ENCODE results near the gene NRG2.

NRG2 gene

DNA sequence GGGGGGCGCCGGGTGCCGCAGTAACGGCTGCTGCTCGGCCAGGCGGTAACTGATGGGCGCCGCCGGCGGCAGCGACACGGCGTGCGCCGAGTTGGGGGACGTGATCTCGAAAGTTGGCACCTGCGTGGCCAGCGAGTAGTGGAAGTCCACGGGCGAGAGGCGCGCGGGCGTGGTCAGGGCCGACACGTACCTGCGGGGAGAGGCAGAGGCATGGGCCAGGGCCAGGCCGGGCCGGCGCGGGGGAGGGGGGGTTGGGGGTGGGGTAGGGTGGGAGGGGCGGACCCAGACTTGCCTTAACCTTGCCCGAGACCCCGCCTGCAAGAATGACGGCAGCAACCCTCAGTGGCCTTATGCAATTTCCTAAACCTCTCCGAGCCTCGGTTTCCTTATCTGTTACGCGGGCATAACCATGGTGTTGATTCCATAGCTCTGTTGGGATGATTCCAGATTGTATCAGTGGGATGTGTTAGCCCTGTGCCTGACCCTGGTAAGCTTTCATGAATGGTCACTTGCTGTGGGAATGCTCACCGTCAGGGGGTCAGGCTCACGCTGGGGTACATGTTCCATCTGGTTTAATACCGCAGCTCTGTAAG is 194.5 kb downstream of the NRG2 start:
- no peak overlapping the region for H3K27ac ChIP-seq (ENCODE audit: low read depth in 2 of 2, low read length in 2 of 2)
- no peaks in the 10 kb centered on the region for H3K9me3 ChIP-seq (ENCODE audit: control insufficient read depth in 2 of 2, low read length in 2 of 2)
- peak overlapping the region; percentile 26 to 48 for H3K4me3 ChIP-seq (ENCODE audit: low read length in 2 of 2)
- no peaks in the 10 kb centered on the region for H3K36me3 ChIP-seq (ENCODE audit: control insufficient read depth in 2 of 2, insufficient read depth in 2 of 2, low read length in 2 of 2)
- peaks cover 16 to 25% of the 10 kb centered on the region in 2 donors for H3K27me3 ChIP-seq (ENCODE audit: control insufficient read depth in 2 of 2, insufficient read depth in 2 of 2, low read length in 2 of 2)
- no peaks in the 10 kb centered on the region for H3K4me1 ChIP-seq (ENCODE audit: control insufficient read depth in 2 of 2, insufficient read depth in 2 of 2, low read length in 2 of 2)
- H3K9ac ChIP-seq (ENCODE audit: low read depth in 1 of 2, low read length in 2 of 2), result peak overlapping the region in 1 of 2 donors; percentile 30

DNA sequence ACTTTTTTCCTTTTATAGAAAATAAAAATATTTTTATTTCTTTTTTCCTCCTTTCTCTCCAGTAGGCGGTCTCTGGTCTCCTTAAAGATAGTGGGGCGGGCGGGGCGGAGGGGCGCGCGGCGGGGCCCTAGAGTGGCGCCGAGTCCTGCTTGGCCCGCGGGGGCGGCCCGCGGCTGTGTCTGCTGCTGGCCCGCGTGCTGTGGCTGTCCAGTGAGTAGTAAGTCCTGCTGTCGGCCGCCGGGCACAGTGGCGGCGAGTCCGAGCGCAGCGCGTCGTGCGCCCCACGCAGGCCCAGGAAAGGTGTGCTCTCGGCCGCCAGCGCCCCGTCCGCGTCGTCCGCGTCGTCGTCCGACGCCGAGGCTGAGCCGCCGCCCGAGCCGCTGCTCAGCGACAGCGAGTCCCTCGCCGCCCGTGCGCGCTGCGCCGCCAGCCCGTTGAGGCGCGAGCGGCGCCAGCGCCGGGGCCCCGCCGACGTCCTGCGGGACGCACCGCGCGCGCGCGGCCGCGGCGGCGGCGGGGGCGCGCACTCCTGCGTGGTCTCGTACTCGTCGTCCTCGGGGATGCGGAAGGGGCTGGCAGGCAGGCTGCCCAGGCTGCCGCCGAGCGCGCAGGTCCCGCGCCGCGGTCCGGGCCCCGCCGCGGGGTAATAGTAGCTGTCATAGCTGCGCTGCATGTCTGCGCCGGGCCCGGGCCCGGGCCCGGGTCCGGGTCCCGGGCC is 195.2 kb downstream of the NRG2 start:
- no peaks in the 10 kb centered on the region for H3K9me3 ChIP-seq (ENCODE audit: control insufficient read depth in 2 of 2, low read length in 2 of 2)
- no peaks in the 10 kb centered on the region for H3K4me1 ChIP-seq (ENCODE audit: control insufficient read depth in 2 of 2, insufficient read depth in 2 of 2, low read length in 2 of 2)
- H3K9ac ChIP-seq (ENCODE audit: low read depth in 1 of 2, low read length in 2 of 2), result peak overlapping the region in 1 of 2 donors; percentile 30
- peak overlapping the region; percentile 26 to 48 for H3K4me3 ChIP-seq (ENCODE audit: low read length in 2 of 2)
- no peaks in the 10 kb centered on the region for H3K36me3 ChIP-seq (ENCODE audit: control insufficient read depth in 2 of 2, insufficient read depth in 2 of 2, low read length in 2 of 2)
- H3K27me3 ChIP-seq (ENCODE audit: control insufficient read depth in 2 of 2, insufficient read depth in 2 of 2, low read length in 2 of 2), result peaks cover 16 to 29% of the 10 kb centered on the region in 2 donors
- H3K27ac ChIP-seq (ENCODE audit: low read depth in 2 of 2, low read length in 2 of 2), result no peak overlapping the region

DNA sequence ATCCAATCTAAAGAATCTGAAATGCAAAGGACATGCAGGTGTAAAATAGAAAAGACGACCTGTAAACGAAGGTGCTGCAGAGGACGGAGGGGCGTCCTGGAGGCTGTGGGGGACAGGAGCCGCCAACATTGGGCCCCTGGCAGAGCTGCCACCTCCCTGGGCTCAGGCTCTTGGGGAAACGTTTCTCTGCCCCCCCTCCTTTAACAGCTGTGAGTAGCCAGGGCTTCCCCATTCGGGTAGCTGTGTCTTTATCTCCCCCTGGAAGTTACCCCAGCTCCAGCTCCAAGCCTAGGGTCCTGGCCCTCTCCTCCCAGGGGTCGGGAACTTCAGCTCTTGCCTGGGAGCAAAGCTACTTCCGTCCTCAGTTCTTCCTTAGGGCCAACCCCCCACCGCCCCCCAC is 196.0 kb downstream of the NRG2 start:
- Histone ChIP-seq H3K9ac (ENCODE audit: low read depth in 1 of 2, low read length in 2 of 2) (no peak overlapping the region), H3K4me1 (ENCODE audit: control insufficient read depth in 2 of 2, insufficient read depth in 2 of 2, low read length in 2 of 2) (no peaks in the 10 kb centered on the region), H3K27me3 (ENCODE audit: control insufficient read depth in 2 of 2, insufficient read depth in 2 of 2, low read length in 2 of 2) (peaks cover 16 to 29% of the 10 kb centered on the region in 2 donors), H3K27ac (ENCODE audit: low read depth in 2 of 2, low read length in 2 of 2) (no peak overlapping the region), H3K36me3 (ENCODE audit: control insufficient read depth in 2 of 2, insufficient read depth in 2 of 2, low read length in 2 of 2) (no peaks in the 10 kb centered on the region), H3K4me3 (ENCODE audit: low read length in 2 of 2) (no peak overlapping the region), H3K9me3 (ENCODE audit: control insufficient read depth in 2 of 2, low read length in 2 of 2) (no peaks in the 10 kb centered on the region)

DNA sequence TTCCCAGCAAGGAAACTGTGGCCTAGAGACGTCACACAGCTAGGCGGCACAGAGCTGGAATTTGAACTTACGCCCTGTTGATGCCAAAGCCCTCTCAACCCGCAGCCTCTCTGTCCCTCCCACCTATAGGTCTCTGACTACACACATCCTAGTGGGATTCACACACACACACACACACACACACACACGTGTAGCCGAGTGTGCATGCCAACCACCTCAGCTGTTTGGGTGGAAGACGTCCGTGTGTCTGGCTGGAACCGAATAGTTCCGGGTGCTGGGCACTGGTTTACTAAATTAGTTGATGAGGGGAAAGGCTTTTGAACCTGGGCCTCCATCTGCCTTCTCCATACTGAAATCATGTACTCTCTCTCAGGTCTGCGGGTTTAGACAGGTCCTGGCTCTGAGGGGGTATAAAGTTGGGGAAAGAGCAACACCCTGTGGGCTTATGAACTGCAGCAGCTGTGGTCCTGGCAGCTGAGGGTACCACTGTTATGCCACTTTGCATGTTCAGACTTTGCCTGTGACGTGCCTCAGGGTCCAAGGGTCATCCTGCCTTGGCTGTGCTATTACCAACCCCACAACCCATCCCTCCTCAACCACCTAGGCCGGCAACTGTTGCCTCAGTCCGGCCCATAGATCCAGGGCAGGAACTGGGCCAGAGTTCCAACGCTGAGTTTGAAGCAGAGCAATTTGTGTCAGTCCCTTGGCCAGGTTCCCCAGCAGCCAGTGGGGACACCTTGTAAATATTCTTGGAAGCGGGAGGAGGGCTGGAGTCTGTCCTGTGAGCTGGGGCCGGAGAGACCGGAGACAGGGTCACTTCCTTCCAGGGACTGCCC is 197.0 kb downstream of the NRG2 start:
- Histone ChIP-seq H3K9ac (ENCODE audit: low read depth in 1 of 2, low read length in 2 of 2) (no peak overlapping the region), H3K9me3 (ENCODE audit: control insufficient read depth in 2 of 2, low read length in 2 of 2) (no peaks in the 10 kb centered on the region), H3K27ac (ENCODE audit: low read depth in 2 of 2, low read length in 2 of 2) (no peak overlapping the region), H3K27me3 (ENCODE audit: control insufficient read depth in 2 of 2, insufficient read depth in 2 of 2, low read length in 2 of 2) (peaks cover 16 to 29% of the 10 kb centered on the region in 2 donors), H3K36me3 (ENCODE audit: control insufficient read depth in 2 of 2, insufficient read depth in 2 of 2, low read length in 2 of 2) (no peaks in the 10 kb centered on the region), H3K4me1 (ENCODE audit: control insufficient read depth in 2 of 2, insufficient read depth in 2 of 2, low read length in 2 of 2) (no peaks in the 10 kb centered on the region), H3K4me3 (ENCODE audit: low read length in 2 of 2) (no peak overlapping the region)

DNA sequence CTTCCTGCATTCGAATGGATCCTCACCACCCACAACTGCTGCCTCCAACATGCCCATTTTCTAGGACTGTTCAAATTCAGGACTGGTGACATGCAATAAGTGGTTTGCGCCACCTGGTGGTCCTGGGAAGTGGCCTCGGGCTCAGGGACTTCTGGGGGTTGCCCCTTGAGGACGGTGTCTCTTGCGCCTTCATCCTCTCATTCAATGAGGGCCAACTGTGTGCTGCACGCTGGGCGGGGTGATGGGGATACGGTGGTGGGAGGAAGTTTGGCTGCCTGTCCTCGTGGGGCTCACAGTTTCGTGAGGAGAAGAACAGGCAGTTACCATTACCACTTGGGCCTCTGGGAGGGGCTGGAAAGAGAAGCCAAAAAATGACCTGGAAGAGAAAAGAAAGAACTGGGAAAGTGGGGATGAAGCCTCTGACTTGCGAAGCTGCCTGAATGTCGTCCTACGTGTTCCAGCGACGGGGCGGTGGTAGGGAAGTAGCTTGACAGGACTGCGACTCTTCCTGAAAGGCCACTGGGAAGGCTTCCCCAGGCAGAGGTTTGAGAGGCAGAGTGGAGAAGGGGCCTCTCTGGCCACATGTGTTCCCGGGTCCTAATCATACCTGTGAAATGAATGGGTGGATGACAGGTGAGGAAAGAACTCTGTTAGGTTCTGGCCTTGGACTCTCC is 198.5 kb downstream of the NRG2 start:
- no peak overlapping the region for H3K9ac ChIP-seq (ENCODE audit: low read depth in 1 of 2, low read length in 2 of 2)
- peaks cover 16 to 29% of the 10 kb centered on the region in 2 donors for H3K27me3 ChIP-seq (ENCODE audit: control insufficient read depth in 2 of 2, insufficient read depth in 2 of 2, low read length in 2 of 2)
- no peaks in the 10 kb centered on the region for H3K4me1 ChIP-seq (ENCODE audit: control insufficient read depth in 2 of 2, insufficient read depth in 2 of 2, low read length in 2 of 2)
- H3K36me3 ChIP-seq (ENCODE audit: control insufficient read depth in 2 of 2, insufficient read depth in 2 of 2, low read length in 2 of 2), result no peaks in the 10 kb centered on the region
- H3K9me3 ChIP-seq (ENCODE audit: control insufficient read depth in 2 of 2, low read length in 2 of 2), result no peaks in the 10 kb centered on the region
- no peak overlapping the region for H3K4me3 ChIP-seq (ENCODE audit: low read length in 2 of 2)
- no peak overlapping the region for H3K27ac ChIP-seq (ENCODE audit: low read depth in 2 of 2, low read length in 2 of 2)

DNA sequence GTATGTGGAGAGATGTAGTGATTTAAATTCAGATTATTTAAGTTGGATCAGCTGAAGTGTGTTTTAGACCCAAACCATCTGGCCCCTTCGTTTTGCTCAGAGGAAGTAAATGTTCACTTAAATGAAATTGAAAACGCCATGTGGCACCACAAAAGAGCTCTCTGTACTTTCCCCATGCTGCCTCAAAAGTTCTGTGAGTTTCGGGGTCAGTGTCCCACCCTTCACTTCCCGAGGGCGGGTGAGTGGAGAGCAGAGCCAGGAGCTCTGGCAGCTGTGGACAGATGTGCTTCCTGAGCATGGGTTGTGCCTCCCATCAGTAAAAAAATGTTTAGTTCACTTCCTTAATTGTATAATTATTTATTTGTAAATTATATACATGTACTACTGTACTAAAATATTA is 199.1 kb downstream of the NRG2 start:
- Histone ChIP-seq H3K27me3 (ENCODE audit: control insufficient read depth in 2 of 2, insufficient read depth in 2 of 2, low read length in 2 of 2) (peaks cover 16 to 27% of the 10 kb centered on the region in 2 donors), H3K4me3 (ENCODE audit: low read length in 2 of 2) (no peak overlapping the region), H3K36me3 (ENCODE audit: control insufficient read depth in 2 of 2, insufficient read depth in 2 of 2, low read length in 2 of 2) (no peaks in the 10 kb centered on the region), H3K9ac (ENCODE audit: low read depth in 1 of 2, low read length in 2 of 2) (no peak overlapping the region), H3K9me3 (ENCODE audit: control insufficient read depth in 2 of 2, low read length in 2 of 2) (no peaks in the 10 kb centered on the region), H3K4me1 (ENCODE audit: control insufficient read depth in 2 of 2, insufficient read depth in 2 of 2, low read length in 2 of 2) (no peaks in the 10 kb centered on the region), H3K27ac (ENCODE audit: low read depth in 2 of 2, low read length in 2 of 2) (no peak overlapping the region)

DNA sequence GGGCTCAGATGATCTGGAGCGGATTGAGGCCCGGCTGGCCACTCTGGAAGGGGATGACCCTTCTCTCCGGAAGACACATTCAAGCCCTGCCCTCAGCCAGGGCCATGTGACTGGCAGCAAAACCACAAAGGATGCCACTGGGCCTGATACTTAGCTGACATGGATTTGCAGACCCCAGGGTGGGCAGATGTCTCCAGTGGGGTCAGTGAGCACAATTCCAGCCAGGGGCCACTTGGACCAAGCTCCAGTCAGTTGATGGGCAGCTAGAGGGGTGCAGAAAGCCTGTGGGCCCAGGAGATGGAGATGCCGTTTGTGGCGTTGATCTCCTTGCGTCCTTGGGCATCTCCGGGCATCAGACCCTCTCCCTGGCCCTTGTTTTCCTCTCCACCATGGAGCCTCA is 200.8 kb downstream of the NRG2 start:
- H3K27ac ChIP-seq (ENCODE audit: low read depth in 2 of 2, low read length in 2 of 2), result no peak overlapping the region
- no peak overlapping the region for H3K4me3 ChIP-seq (ENCODE audit: low read length in 2 of 2)
- no peak overlapping the region for H3K9ac ChIP-seq (ENCODE audit: low read depth in 1 of 2, low read length in 2 of 2)
- no peaks in the 10 kb centered on the region for H3K36me3 ChIP-seq (ENCODE audit: control insufficient read depth in 2 of 2, insufficient read depth in 2 of 2, low read length in 2 of 2)
- no peaks in the 10 kb centered on the region for H3K4me1 ChIP-seq (ENCODE audit: control insufficient read depth in 2 of 2, insufficient read depth in 2 of 2, low read length in 2 of 2)
- peaks cover 14 to 23% of the 10 kb centered on the region in 2 donors for H3K27me3 ChIP-seq (ENCODE audit: control insufficient read depth in 2 of 2, insufficient read depth in 2 of 2, low read length in 2 of 2)
- no peaks in the 10 kb centered on the region for H3K9me3 ChIP-seq (ENCODE audit: control insufficient read depth in 2 of 2, low read length in 2 of 2)

DNA sequence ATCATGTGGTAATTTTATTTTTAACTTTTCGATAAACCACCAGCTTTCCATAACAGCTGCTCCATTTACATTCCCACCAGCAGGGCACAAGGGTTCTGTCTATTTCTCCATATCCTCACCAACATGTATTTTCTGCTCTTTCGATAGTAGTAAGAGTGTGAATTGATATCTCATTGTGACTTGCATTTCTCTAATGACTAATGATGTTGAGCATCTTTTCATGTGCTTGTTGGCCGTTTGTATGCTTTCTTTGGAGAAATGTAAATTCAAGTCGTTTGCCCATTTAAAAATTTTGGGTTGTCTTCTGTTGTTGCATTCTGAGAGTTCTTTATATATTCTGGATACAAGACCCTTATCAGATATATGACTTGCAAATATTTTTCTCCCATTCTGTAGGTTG is 201.6 kb downstream of the NRG2 start:
- no peak overlapping the region for H3K27ac ChIP-seq (ENCODE audit: low read depth in 2 of 2, low read length in 2 of 2)
- H3K36me3 ChIP-seq (ENCODE audit: control insufficient read depth in 2 of 2, insufficient read depth in 2 of 2, low read length in 2 of 2), result no peaks in the 10 kb centered on the region

DNA sequence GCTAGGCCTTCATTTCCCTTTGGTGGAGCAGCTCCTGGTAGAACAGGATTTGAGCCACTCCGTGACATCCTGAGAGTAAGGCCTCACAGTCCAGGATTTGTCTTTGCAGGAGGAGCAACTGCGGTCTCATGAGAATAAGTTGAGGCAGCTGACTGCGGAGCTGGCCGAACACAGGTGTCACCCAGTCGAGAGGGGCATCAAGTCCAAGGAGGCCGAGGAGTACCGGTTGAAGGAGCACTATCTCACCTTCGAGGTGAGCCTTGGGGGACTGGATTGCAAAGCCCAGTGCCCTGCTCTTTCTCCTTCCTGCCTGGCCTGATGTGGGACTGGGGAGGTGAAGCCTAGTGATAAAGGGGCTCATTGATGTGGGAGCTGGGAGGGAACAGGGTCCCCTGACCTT is 203.2 kb downstream of the NRG2 start:
- Histone ChIP-seq H3K9me3 (ENCODE audit: control insufficient read depth in 2 of 2, low read length in 2 of 2) (no peaks in the 10 kb centered on the region), H3K27me3 (ENCODE audit: control insufficient read depth in 2 of 2, insufficient read depth in 2 of 2, low read length in 2 of 2) (peaks cover 0 to 4% of the 10 kb centered on the region in 2 donors), H3K4me3 (ENCODE audit: low read length in 2 of 2) (no peak overlapping the region), H3K36me3 (ENCODE audit: control insufficient read depth in 2 of 2, insufficient read depth in 2 of 2, low read length in 2 of 2) (no peaks in the 10 kb centered on the region), H3K27ac (ENCODE audit: low read depth in 2 of 2, low read length in 2 of 2) (no peak overlapping the region), H3K4me1 (ENCODE audit: control insufficient read depth in 2 of 2, insufficient read depth in 2 of 2, low read length in 2 of 2) (no peaks in the 10 kb centered on the region), H3K9ac (ENCODE audit: low read depth in 1 of 2, low read length in 2 of 2) (no peak overlapping the region)

More for the DNA sequence above, 201.6 kb downstream of the NRG2 start:
- Histone ChIP-seq H3K4me1 (ENCODE audit: control insufficient read depth in 2 of 2, insufficient read depth in 2 of 2, low read length in 2 of 2) (no peaks in the 10 kb centered on the region), H3K9ac (ENCODE audit: low read depth in 1 of 2, low read length in 2 of 2) (no peak overlapping the region), H3K4me3 (ENCODE audit: low read length in 2 of 2) (no peak overlapping the region), H3K9me3 (ENCODE audit: control insufficient read depth in 2 of 2, low read length in 2 of 2) (no peaks in the 10 kb centered on the region), H3K27me3 (ENCODE audit: control insufficient read depth in 2 of 2, insufficient read depth in 2 of 2, low read length in 2 of 2) (peaks cover 9 to 16% of the 10 kb centered on the region in 2 donors)
